ENCODE results near the gene UIMC1. TPM values are rescaled to one million over a fixed set of nuclear protein-coding genes. Genes with fewer than 3 reads are reported as not detected.
"Not testable (repeated sequence)": the region's sequence is repeated elsewhere in the genome, so short reads cannot be mapped to it uniquely, and the experiment has no call there.

Gene UIMC1
- total RNA-seq: 31.5 to 34.2 TPM (median 34.2 TPM) in 3 replicates
- long read RNA-seq, transcript UIMC1-212 (15 exons, 2,502 nt): major isoform, 13 of 43 reads
- long read RNA-seq, partial matches to known transcripts: 1 of 43 reads
- long read RNA-seq, other reads (novel, unspliced or antisense): 26 of 43 reads

DNA sequence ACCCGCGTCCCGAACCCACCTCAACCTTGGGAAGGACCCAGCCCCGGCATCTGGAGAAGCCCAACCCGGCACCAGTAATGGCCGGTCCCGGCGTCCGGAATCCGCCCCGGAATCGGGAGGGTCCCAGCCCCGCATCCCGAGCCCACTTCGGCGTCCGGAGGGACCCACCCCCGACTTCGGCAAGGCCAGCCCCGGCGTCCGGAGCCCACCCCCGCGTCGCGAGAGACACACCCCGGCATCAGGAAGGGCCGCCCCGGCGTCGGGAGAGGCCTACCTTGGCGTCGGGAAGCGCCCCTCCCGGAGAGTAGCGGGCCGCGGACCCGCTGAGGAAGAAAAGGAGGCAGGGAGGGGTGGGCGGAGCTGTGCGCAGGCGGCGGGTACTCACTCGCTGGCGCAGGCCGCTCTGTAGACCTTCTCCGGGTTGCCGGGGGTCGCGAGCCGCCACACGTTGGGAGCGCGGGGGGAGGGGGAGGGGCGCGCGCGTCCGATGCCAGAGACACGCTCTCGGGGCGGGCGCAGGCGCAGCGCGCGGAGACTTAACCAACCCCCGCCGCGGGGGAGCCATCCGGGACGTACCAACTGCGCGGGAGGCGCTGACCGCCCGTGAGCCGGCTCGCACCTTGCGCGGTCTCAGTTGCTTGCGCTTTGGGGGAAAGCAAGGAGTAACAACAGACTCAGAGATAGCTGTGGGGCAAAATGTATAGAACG, at the start of gene UIMC1:
Gene UIMC1, minus strand, starts transcription at position 515 of the 708 bp plus-strand sequence. CDS start 24,164 bp downstream, outside the sequence.
- Mint-ChIP-seq H3K36me3 (ENCODE audit: low read depth) (no peaks in the 10 kb centered on the region), H3K27me3 (ENCODE audit: low read depth) (no peaks in the 10 kb centered on the region), H3K4me3 (ENCODE audit: unreplicated experiment) (peak within 1 kb of the TSS; percentile 91), H3K9me3 (ENCODE audit: low read depth) (no peaks in the 10 kb centered on the region), H3K4me1 (ENCODE audit: low read depth) (peaks cover 25% of the 10 kb centered on the region), H3K27ac (ENCODE audit: unreplicated experiment) (peak within 1 kb of the TSS; percentile 99)
- TF ChIP-seq, protein P1, sequence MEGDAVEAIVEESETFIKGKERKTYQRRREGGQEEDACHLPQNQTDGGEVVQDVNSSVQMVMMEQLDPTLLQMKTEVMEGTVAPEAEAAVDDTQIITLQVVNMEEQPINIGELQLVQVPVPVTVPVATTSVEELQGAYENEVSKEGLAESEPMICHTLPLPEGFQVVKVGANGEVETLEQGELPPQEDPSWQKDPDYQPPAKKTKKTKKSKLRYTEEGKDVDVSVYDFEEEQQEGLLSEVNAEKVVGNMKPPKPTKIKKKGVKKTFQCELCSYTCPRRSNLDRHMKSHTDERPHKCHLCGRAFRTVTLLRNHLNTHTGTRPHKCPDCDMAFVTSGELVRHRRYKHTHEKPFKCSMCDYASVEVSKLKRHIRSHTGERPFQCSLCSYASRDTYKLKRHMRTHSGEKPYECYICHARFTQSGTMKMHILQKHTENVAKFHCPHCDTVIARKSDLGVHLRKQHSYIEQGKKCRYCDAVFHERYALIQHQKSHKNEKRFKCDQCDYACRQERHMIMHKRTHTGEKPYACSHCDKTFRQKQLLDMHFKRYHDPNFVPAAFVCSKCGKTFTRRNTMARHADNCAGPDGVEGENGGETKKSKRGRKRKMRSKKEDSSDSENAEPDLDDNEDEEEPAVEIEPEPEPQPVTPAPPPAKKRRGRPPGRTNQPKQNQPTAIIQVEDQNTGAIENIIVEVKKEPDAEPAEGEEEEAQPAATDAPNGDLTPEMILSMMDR (IDR thresholded peaks at IDR 0.05): no peak
- peak; percentile 96 for DNase-seq (ENCODE audit: low spot score)

DNA sequence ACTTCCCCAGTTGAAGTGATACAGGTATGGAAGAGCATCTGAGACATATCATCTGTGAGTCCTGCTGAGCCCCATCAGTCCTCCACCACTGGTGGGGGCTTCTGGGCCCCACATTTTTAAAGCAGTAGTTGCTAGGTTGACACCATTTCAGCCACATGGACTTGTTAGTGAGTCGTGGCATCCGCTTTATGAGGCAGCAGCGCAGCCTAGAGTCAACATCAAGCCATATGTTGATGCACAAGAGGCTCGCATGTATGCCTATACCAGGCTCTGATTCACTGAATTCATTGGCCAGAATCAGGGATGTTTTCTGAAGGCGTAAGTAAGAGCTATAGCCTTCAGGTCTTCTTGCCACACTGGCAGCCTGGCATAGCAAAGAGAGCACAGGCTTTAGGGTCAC, 42.7 kb upstream of the UIMC1 start:
- H3K9me3 Mint-ChIP-seq (ENCODE audit: low read depth): no peaks in the 10 kb centered on the region
- no peak overlapping the region for H3K27ac Mint-ChIP-seq (ENCODE audit: unreplicated experiment)
- no peaks in the 10 kb centered on the region for H3K27me3 Mint-ChIP-seq (ENCODE audit: low read depth)
- TF ChIP-seq, protein P1 (IDR thresholded peaks at IDR 0.05): no peak
- peak; percentile 17 for DNase-seq (ENCODE audit: low spot score)
- peaks cover 23% of the 10 kb centered on the region for H3K36me3 Mint-ChIP-seq (ENCODE audit: low read depth)
- H3K4me1 Mint-ChIP-seq (ENCODE audit: low read depth): no peaks in the 10 kb centered on the region
- H3K4me3 Mint-ChIP-seq (ENCODE audit: unreplicated experiment): no peak overlapping the region

DNA sequence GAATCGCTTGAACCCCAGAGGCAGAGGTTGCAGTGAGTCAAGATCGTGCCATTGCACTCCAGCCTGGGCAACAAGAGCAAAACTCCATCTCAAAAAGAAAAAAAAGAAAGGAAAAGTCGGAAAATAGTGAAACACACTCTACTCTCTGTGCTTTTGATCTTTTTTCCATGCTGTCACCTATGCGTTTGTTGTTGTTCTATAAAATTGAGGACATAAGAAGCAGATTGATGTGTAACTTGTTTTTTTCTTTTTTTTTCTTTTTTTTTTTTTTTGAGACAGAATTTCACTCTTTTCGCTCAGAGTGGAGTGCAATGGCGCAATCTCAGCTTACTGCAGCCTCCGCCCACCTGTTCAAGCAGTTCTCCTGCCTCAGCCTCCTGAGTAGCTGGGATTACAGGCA, 42.0 kb upstream of the UIMC1 start:
- not testable (repeated sequence) for H3K4me3 Mint-ChIP-seq (ENCODE audit: unreplicated experiment); H3K9me3 Mint-ChIP-seq (ENCODE audit: low read depth); DNase-seq (ENCODE audit: low spot score); H3K27me3 Mint-ChIP-seq (ENCODE audit: low read depth); H3K27ac Mint-ChIP-seq (ENCODE audit: unreplicated experiment); H3K4me1 Mint-ChIP-seq (ENCODE audit: low read depth)
- peaks cover 28% of the 10 kb centered on the region for H3K36me3 Mint-ChIP-seq (ENCODE audit: low read depth)

DNA sequence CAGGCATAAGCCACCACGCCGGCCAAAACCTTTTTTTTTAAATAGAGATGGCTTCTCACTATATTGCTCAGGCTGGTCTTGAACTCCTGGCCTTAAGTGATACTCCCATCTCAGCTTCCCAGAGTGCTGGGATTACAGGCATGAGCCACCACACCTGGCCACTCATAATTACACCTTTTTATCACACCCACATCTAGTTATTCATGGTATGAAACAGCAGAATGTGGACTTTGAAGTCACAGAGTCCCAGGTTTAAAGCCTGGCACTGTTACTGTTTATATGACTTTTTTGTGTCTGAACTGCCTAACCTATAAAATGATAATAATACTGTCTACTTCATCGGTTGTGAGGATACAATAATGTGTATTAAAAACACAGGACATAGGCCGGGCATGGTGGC, 39.1 kb upstream of the UIMC1 start:
- Mint-ChIP-seq H3K4me3 (ENCODE audit: unreplicated experiment) (no peak overlapping the region), H3K9me3 (ENCODE audit: low read depth) (no peaks in the 10 kb centered on the region), H3K4me1 (ENCODE audit: low read depth) (peaks cover 8% of the 10 kb centered on the region), H3K27ac (ENCODE audit: unreplicated experiment) (no peak overlapping the region), H3K27me3 (ENCODE audit: low read depth) (no peaks in the 10 kb centered on the region), H3K36me3 (ENCODE audit: low read depth) (peaks cover 30% of the 10 kb centered on the region)
- no peak for DNase-seq (ENCODE audit: low spot score)
- TF ChIP-seq, protein P1 (IDR thresholded peaks at IDR 0.05): no peak

DNA sequence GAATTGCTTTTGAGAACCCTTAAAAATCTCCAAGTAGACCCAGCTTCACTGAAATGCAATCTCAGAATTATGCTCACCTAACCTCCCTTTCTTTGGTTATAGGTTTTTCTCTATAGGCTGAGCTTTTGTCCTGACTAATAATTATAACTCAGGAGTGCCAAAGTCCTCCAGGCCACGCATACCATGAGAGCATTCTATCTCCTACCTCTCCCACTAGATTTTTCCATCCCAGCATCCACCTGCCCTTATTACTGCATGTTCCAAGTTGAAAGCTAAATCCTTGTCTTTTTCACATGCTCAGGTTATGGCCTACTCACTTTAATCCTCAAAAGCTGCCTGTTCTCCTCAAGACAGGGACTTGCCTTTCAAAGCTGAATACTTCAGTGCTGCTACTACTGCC, 38.1 kb upstream of the UIMC1 start:
- Mint-ChIP-seq H3K4me3 (ENCODE audit: unreplicated experiment) (no peak overlapping the region), H3K27me3 (ENCODE audit: low read depth) (no peaks in the 10 kb centered on the region), H3K9me3 (ENCODE audit: low read depth) (no peaks in the 10 kb centered on the region), H3K36me3 (ENCODE audit: low read depth) (peaks cover 29% of the 10 kb centered on the region), H3K27ac (ENCODE audit: unreplicated experiment) (no peak overlapping the region), H3K4me1 (ENCODE audit: low read depth) (peaks cover 10% of the 10 kb centered on the region)
- no peak for DNase-seq (ENCODE audit: low spot score)
- TF ChIP-seq, protein P1 (IDR thresholded peaks at IDR 0.05): no peak

DNA sequence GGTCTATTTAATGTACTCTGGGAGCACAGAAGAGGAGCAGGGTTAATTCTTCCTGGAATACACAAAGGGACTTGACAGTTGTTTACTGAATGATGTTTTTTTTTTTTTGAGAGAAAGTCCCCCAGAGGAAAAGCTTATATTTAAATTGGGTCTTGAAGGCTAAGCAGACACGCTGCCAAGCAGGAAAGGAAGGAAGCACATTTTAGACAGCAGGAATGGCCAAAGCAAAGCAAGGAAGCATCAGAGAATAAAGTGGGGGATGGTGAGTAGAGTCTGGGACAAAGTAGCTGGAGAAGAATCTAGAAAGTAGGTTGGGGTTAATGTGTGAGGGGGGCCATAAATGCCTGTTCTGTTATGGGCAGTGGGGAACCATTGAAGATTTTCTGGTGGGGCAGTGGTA, 37.4 kb upstream of the UIMC1 start:
- H3K36me3 Mint-ChIP-seq (ENCODE audit: low read depth): peaks cover 26% of the 10 kb centered on the region
- H3K27me3 Mint-ChIP-seq (ENCODE audit: low read depth): no peaks in the 10 kb centered on the region
- H3K27ac Mint-ChIP-seq (ENCODE audit: unreplicated experiment): no peak overlapping the region
- H3K9me3 Mint-ChIP-seq (ENCODE audit: low read depth): no peaks in the 10 kb centered on the region
- no peak overlapping the region for H3K4me3 Mint-ChIP-seq (ENCODE audit: unreplicated experiment)
- TF ChIP-seq, protein P1 (IDR thresholded peaks at IDR 0.05): no peak
- no peak for DNase-seq (ENCODE audit: low spot score)
- H3K4me1 Mint-ChIP-seq (ENCODE audit: low read depth): peaks cover 10% of the 10 kb centered on the region

Measured in chondrocyte (in vitro differentiated cells).